ENCODE measurements around the gene CD22. TPM values are rescaled to one million over a fixed set of nuclear protein-coding genes. Genes with fewer than 3 reads are reported as not detected.

The CD22 gene
- total and polyA plus RNA-seq, 2 donors (not counting 3 experiments of a cell fraction or from before 2014, with no cell fraction given) = not detected

DNA sequence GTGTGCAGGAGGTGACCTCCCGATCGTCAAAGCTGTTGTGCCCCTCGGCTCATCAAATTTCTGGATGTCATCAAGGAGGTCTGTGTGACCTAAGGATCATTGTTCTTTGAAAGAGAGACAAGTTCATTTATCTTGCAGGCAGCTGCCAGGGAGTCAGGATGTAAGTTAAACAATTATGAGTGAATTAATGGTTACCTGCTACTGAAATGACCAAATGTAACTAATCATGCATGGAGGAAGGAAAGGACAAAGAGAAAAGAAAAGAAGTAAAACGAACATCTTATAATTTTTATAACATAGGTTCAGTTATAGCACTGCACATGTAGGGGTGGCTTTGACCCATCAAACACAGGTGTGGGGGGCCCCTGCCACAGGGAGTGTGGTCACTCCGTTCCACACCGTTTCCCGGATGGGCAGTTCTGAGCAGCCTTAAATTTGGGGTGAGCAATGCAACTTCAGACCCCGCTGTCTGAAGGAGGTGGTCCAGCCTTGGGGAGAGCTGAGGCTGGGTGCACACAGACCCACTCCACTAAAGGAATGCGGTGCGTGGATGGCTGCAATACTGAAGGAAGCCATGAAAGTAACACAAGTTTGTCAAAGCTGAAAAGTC is 5.3 kb downstream of the CD22 start:
- no peak for DNase-seq (ENCODE audit: low read depth, low spot score)
- Histone ChIP-seq H3K4me2 (ENCODE audit: insufficient read depth, low read length) (no peak overlapping the region), H2AFZ (ENCODE audit: low read depth, low read length) (no peak overlapping the region), H3K9me1 (replicated peaks; ENCODE audit: control insufficient read depth, extremely low read depth, insufficient read depth, low read length) (no peaks in the 10 kb centered on the region), H3K4me3 (replicated peaks in 1 of 3; ENCODE audit: insufficient read depth in 1 of 3, low read depth in 1 of 3, low read length in 3 of 3) (no peak overlapping the region), H3K79me2 (ENCODE audit: control insufficient read depth, insufficient read depth, low read length) (no peaks in the 10 kb centered on the region), H3K27ac (ENCODE audit: insufficient read depth, low read depth, low read length) (no peak overlapping the region), H3K4me1 (ENCODE audit: control insufficient read depth, extremely low read depth, insufficient read depth, low read length) (no peaks in the 10 kb centered on the region), H3K9ac (replicated peaks; ENCODE audit: extremely low read depth, insufficient read depth, low read length) (no peak overlapping the region), H4K20me1 (replicated peaks; ENCODE audit: control insufficient read depth, extremely low read depth, insufficient read depth, low read length) (no peaks in the 10 kb centered on the region), H3K27me3 (ENCODE audit: control insufficient read depth in 2 of 2, insufficient read depth in 2 of 2, low read length in 2 of 2) (no peaks in the 10 kb centered on the region), H3K36me3 (ENCODE audit: control insufficient read depth in 2 of 2, extremely low read depth in 1 of 2, insufficient read depth in 2 of 2, low read length in 2 of 2) (no peaks in the 10 kb centered on the region), H3K9me3 (replicated peaks; ENCODE audit: control insufficient read depth, insufficient read depth, low read length) (no peaks in the 10 kb centered on the region)
- no peak for FAIRE-seq
- no TSS peak for BruUV-seq (replicated peaks)
- intact Hi-C loops (cut with micrococcal nuclease) = no loop called here
- dilution Hi-C loops (cut with MboI; ENCODE audit: extremely low pct_ligation_motif_present, low sequenced_read_pairs) = no loop called here
- POLR2A ChIA-PET = no interaction called here
- CTCF ChIA-PET = no interaction called here
- TF ChIP-seq FOS (IDR thresholded peaks at IDR 0.05; ENCODE audit: borderline replicate concordance, insufficient read depth, low read length) = no peak
- TF ChIP-seq CTCF (IDR thresholded peaks at IDR 0.05; ENCODE audit: extremely low read depth in 1 of 2, insufficient read depth in 1 of 2, low read depth in 1 of 2, low read length in 2 of 2) = no peak
- TF ChIP-seq MAX (IDR thresholded peaks at IDR 0.05; ENCODE audit: insufficient read depth, insufficient read length) = no peak
- no peak for TF ChIP-seq POLR2AphosphoS5 (IDR thresholded peaks at IDR 0.05; ENCODE audit: insufficient read depth, low read depth, low read length)
- TF ChIP-seq JUN (IDR thresholded peaks at IDR 0.05; ENCODE audit: borderline replicate concordance, insufficient read depth, insufficient read length, low read depth) = no peak
- TF ChIP-seq POLR2A (IDR thresholded peaks at IDR 0.05; ENCODE audit: low read depth, low read length) = no peak
- no peak for TF ChIP-seq GATA2 (IDR thresholded peaks at IDR 0.05; ENCODE audit: insufficient read depth, insufficient read length, low read depth, low read length)
- TF ChIP-seq EZH2 (IDR thresholded peaks at IDR 0.05; ENCODE audit: borderline replicate concordance, low read depth, low read length, severe bottlenecking) = no peak
- no peak for TF ChIP-seq MYC (IDR thresholded peaks at IDR 0.05; ENCODE audit: low read depth, low read length)
